ENCODE measurements around the gene EWSR1.

Gene EWSR1

DNA sequence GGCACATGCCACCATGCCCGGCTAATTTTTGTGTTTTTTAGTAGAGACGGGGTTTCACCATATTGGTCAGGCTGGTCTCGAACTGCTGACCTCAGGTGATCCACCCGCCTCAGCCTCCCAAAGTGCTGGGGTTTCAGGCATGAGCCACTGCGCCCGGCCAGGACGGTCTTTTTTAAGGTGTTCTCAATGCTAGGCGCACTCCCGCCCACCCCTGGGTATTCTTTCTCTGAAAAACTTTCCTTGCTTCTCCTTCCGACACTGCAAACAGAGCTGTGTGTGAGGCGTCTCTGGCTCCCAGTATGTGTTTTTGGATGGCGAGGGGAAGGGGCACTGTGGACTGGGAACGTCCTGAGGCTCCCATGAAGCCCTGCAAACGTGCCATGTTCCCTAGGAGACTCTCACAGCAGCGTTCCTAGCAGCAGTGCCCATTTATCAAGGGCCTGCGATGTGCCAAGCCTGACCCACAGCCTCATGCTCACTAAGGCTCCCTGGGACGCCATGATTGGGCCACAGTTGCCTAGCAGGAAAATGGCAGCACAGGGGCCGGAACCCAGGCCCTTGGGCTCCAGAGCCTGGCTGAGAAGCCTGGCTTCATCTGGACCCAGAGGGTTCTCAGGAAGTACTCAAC, 49.9 kb downstream of the EWSR1 start:
- Histone ChIP-seq H3K4me3 (ENCODE audit: low read length) (no peak overlapping the region), H3K36me3 (ENCODE audit: insufficient read depth, low read length) (no peaks in the 10 kb centered on the region), H3K9ac (ENCODE audit: low read depth, low read length) (no peak overlapping the region), H3K4me2 (ENCODE audit: low read length) (no peak overlapping the region), H3K9me3 (replicated peaks; ENCODE audit: low read length) (no peaks in the 10 kb centered on the region), H3K27me3 (ENCODE audit: control insufficient read depth, insufficient read depth, low read length) (peaks cover 32% of the 10 kb centered on the region), H3K4me1 (ENCODE audit: control insufficient read depth, insufficient read depth, low read length) (peaks cover 5% of the 10 kb centered on the region)

DNA sequence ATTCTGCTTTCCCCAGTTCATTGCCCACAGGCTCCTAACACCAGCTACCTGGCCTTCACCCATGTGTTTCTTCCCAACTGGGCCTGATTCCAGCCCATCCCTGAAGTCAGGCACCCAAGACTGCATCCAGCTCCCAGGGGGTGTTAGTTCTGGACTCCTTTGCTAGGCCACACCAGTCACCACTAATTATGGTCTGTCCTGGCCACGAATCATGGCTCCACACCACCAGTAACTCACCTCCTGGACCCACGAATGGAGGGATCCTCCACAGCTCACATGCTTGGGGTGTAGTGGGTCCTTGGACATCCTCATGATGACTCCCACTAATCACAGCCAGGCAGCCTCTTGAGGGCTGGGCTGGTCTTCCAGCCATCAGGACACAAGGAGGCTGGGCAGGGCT, 51.0 kb downstream of the EWSR1 start:
- no peak overlapping the region for H3K4me3 ChIP-seq (ENCODE audit: low read length)
- H3K4me2 ChIP-seq (ENCODE audit: low read length): no peak overlapping the region
- H3K36me3 ChIP-seq (ENCODE audit: insufficient read depth, low read length): no peaks in the 10 kb centered on the region
- H3K9me3 ChIP-seq (replicated peaks; ENCODE audit: low read length): no peaks in the 10 kb centered on the region
- H3K27me3 ChIP-seq (ENCODE audit: control insufficient read depth, insufficient read depth, low read length): peaks cover 24% of the 10 kb centered on the region
- peaks cover 4% of the 10 kb centered on the region for H3K4me1 ChIP-seq (ENCODE audit: control insufficient read depth, insufficient read depth, low read length)
- H3K9ac ChIP-seq (ENCODE audit: low read depth, low read length): no peak overlapping the region

DNA sequence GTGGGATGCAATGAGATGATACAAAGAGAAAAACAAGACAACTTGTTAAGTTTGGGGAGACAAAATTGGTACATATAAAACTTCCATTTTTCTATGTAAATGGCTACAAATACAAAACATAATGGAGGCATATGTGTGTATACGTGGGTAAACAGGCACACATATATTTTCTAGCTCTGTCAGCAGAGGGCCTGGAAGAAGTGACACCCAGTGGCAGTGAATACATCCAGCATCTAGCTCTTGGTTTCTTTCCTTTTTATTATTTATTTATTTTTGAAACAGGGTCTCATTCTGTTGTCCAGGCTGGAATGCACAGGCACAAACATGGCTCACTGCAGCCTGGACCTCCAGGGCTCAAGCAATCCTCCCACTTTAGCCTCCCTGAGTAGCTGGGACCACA, 52.5 kb downstream of the EWSR1 start:
- Histone ChIP-seq H3K4me2 (ENCODE audit: low read length) (no peak overlapping the region), H3K9ac (ENCODE audit: low read depth, low read length) (no peak overlapping the region), H3K9me3 (replicated peaks; ENCODE audit: low read length) (no peaks in the 10 kb centered on the region), H3K4me3 (ENCODE audit: low read length) (no peak overlapping the region), H3K36me3 (ENCODE audit: insufficient read depth, low read length) (no peaks in the 10 kb centered on the region), H3K4me1 (ENCODE audit: control insufficient read depth, insufficient read depth, low read length) (no peaks in the 10 kb centered on the region), H3K27me3 (ENCODE audit: control insufficient read depth, insufficient read depth, low read length) (peaks cover 11% of the 10 kb centered on the region)

DNA sequence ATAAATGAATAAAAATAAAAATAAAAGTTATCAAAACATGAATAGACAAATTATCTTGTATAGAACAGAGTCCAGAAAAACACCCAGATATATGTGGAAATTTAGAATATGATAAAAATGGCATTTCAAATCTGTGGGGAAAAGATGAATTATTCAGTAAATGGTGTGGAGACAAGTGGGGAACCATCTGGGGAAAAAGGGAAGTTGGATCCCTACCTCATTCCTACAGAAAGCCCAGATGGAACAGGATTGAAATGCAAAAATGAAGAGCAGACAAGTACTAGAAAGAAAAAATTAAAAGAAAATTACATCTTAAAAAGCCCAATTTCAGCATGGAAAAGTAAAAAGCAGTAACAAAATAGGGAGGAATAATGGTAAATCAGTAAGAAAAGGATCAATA, 55.6 kb downstream of the EWSR1 start:
- Histone ChIP-seq H3K4me2 (ENCODE audit: low read length) (no peak overlapping the region), H3K4me3 (ENCODE audit: low read length) (no peak overlapping the region), H3K9ac (ENCODE audit: low read depth, low read length) (no peak overlapping the region), H3K4me1 (ENCODE audit: control insufficient read depth, insufficient read depth, low read length) (peaks cover 9% of the 10 kb centered on the region), H3K9me3 (replicated peaks; ENCODE audit: low read length) (no peaks in the 10 kb centered on the region), H3K27me3 (ENCODE audit: control insufficient read depth, insufficient read depth, low read length) (no peaks in the 10 kb centered on the region), H3K36me3 (ENCODE audit: insufficient read depth, low read length) (peaks cover 28% of the 10 kb centered on the region)

DNA sequence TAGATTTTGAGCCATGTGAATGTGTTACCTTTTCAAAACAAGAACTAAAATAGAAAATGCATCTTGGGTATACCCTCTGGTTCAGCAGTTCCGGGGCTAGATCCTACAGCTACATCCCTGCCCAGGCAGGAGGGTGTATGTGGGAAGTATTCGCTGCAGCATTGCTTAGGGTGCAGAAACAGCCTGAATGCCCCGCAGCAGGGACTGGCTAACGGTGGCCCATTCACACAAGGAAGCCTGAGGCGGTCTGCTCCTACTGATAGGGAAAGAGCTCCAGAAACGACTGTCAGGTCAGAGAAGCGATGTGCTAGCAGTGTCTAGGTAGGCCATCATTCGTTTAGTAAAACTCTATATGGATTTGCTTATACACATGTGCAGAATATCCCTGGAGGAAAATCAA, 57.3 kb downstream of the EWSR1 start:
- no peak overlapping the region for H3K4me2 ChIP-seq (ENCODE audit: low read length)
- H3K9ac ChIP-seq (ENCODE audit: low read depth, low read length): no peak overlapping the region
- H3K36me3 ChIP-seq (ENCODE audit: insufficient read depth, low read length): peaks cover 37% of the 10 kb centered on the region
- H3K9me3 ChIP-seq (replicated peaks; ENCODE audit: low read length): no peaks in the 10 kb centered on the region
- H3K27me3 ChIP-seq (ENCODE audit: control insufficient read depth, insufficient read depth, low read length): no peaks in the 10 kb centered on the region
- H3K4me1 ChIP-seq (ENCODE audit: control insufficient read depth, insufficient read depth, low read length): peaks cover 24% of the 10 kb centered on the region
- no peak overlapping the region for H3K4me3 ChIP-seq (ENCODE audit: low read length)

DNA sequence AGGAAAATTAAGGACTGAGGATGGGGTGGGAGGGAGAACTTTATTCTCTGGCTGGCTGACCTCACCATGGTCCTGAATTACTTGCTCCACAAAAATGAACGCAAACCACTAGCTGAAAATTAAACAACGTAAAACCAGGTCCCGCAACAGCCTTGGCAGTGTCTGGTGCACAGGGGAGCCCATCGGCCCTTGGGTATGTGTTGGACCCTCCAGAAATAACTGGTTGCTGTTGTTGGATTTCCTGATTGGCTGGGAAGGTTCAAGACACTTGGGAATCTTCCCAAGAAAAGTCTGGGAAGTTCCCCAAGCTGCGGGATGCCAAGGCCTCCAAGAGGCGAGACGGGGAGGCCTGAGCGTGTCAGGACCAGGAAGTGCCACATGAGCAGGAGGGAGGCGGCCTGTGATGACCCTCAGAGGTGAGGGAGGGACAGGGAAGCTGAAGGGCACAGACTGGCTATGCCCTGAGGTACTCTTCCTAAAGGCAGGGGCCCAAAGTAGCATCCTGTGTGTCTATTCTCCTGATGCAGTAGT, 57.8 kb downstream of the EWSR1 start:
- Histone ChIP-seq H3K27me3 (ENCODE audit: control insufficient read depth, insufficient read depth, low read length) (no peaks in the 10 kb centered on the region), H3K36me3 (ENCODE audit: insufficient read depth, low read length) (peaks cover 37% of the 10 kb centered on the region), H3K4me2 (ENCODE audit: low read length) (no peak overlapping the region), H3K9me3 (replicated peaks; ENCODE audit: low read length) (no peaks in the 10 kb centered on the region), H3K9ac (ENCODE audit: low read depth, low read length) (no peak overlapping the region), H3K4me1 (ENCODE audit: control insufficient read depth, insufficient read depth, low read length) (peaks cover 29% of the 10 kb centered on the region), H3K4me3 (ENCODE audit: low read length) (no peak overlapping the region)

DNA sequence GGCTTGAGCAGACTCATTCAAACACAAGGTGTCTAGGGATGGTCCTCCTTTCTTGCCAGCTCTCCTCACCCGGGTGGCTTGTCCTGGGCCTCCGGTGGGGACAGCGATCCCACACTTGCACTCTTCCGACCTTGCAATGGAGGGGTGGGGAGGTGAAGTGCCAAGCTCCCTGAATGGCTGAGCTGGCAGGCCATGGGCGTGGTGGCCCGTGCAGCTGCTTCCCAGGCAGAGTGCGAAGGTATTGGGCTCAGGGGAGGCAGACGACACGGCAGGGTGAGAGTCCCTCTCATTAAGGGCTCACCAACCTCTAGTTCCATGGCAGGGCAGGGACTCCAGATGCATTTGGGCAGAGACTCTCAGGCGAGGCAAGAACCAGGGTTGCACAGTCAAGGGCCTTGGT, 58.4 kb downstream of the EWSR1 start:
- Histone ChIP-seq H3K4me3 (ENCODE audit: low read length) (no peak overlapping the region), H3K4me1 (ENCODE audit: control insufficient read depth, insufficient read depth, low read length) (peaks cover 35% of the 10 kb centered on the region), H3K9me3 (replicated peaks; ENCODE audit: low read length) (no peaks in the 10 kb centered on the region), H3K4me2 (ENCODE audit: low read length) (no peak overlapping the region), H3K36me3 (ENCODE audit: insufficient read depth, low read length) (peaks cover 37% of the 10 kb centered on the region), H3K9ac (ENCODE audit: low read depth, low read length) (no peak overlapping the region), H3K27me3 (ENCODE audit: control insufficient read depth, insufficient read depth, low read length) (no peaks in the 10 kb centered on the region)

DNA sequence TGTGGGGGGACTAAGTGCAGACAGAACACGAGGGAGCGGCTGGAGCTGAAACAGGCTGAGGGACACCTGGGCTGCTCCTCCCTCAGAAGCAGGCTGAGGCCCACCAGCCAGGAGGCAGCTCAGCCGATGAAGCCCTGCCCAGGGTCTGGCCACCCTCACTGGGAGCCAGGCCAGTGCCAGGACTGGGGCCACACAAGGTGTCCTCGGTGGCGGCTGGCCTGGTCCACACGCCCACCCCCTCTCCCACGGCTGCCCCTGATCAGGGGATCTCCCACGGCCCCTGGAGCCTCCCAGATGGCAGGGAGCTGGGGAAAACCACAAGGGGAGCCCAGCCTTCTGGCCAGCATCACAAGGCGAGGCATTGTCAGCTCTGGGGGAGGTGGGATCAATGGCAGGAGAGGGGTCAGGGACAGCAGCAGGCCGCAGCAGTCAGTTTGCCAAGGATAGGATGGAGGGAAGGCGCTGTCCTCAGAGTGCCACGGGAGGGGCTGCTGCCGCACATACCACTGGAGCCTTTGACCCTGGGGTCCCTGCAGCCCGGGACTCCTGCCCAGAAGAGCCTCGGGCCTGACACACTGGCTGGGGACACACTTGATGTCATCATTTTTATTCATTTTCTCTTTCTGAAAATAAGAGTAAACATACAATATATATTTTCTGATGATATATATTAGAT, 59.2 kb downstream of the EWSR1 start:
- Histone ChIP-seq H3K4me2 (ENCODE audit: low read length) (no peak overlapping the region), H3K9ac (ENCODE audit: low read depth, low read length) (no peak overlapping the region), H3K4me3 (ENCODE audit: low read length) (no peak overlapping the region), H3K4me1 (ENCODE audit: control insufficient read depth, insufficient read depth, low read length) (peaks cover 38% of the 10 kb centered on the region), H3K9me3 (replicated peaks; ENCODE audit: low read length) (no peaks in the 10 kb centered on the region), H3K36me3 (ENCODE audit: insufficient read depth, low read length) (peaks cover 38% of the 10 kb centered on the region), H3K27me3 (ENCODE audit: control insufficient read depth, insufficient read depth, low read length) (no peaks in the 10 kb centered on the region)

DNA sequence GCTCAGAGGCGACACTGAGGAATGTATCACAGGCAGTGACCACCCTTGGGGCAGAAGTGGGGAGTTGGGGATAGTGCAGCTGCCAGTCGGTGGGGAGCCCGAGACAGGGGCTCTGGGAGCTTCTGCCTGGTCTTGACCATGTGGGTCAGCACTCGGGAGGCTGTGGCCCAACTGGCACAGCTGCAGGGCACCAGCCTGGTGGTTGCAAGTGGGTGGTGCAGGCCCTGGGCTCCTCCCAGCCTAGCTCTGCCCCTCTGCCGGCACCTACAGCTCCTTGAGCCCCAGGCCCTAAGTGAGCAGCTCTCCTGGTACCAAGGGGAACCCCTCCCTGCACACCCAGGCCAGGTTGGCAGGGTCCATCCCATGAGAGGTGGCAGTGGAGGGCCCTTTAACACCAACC, 60.0 kb downstream of the EWSR1 start:
- H3K4me2 ChIP-seq (ENCODE audit: low read length): no peak overlapping the region
- no peak overlapping the region for H3K9ac ChIP-seq (ENCODE audit: low read depth, low read length)
- peaks cover 38% of the 10 kb centered on the region for H3K4me1 ChIP-seq (ENCODE audit: control insufficient read depth, insufficient read depth, low read length)
- no peaks in the 10 kb centered on the region for H3K9me3 ChIP-seq (replicated peaks; ENCODE audit: low read length)
- no peaks in the 10 kb centered on the region for H3K27me3 ChIP-seq (ENCODE audit: control insufficient read depth, insufficient read depth, low read length)
- H3K4me3 ChIP-seq (ENCODE audit: low read length): no peak overlapping the region
- H3K36me3 ChIP-seq (ENCODE audit: insufficient read depth, low read length): peaks cover 47% of the 10 kb centered on the region

DNA sequence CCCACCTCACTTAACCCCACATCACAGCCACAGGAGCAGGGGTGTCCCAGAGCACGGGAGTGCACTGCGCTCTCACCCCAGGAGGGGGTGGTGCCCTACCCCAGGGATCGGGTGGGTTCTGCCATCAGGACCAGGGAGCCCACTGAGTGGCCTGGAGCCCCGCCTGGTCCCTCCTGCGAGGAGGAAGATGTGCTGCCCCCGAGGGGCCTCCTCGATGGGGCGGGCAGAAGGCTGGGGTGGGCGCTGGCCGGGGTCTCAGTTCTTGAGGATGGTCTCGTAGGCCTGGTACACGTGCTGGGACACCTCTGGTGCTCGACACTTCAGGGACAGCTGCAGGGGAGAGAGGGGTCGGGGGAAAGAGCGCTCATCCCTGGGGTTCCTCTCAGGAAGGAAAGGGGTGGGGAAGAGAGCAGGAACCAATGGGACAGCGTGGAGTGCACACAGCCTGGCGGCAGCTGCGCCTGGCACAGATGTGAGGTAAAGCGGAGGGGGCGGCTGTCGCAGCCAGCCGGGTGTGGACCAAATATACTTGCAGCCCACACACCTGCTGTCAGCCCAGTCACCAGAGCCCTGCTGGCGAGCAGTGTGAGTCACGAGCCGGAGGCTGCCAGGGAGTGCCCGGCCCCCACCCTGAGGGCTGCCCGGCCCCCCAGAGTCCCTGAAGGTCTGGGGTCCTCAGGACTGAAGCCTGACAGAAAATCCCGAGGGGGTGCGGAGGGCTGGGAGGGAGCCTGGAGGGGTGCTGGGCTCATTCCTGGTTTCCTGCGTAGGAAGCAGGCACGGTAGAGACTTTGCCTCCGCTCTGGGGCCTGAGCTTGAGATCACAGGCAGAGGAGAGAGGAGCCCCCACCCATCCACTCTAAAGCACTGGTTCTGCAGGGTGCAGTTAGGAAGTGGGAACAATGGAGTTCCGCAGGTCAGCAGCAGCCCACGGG, 60.8 kb downstream of the EWSR1 start:
- Histone ChIP-seq H3K9ac (ENCODE audit: low read depth, low read length) (no peak overlapping the region), H3K36me3 (ENCODE audit: insufficient read depth, low read length) (peaks cover 48% of the 10 kb centered on the region), H3K4me1 (ENCODE audit: control insufficient read depth, insufficient read depth, low read length) (peaks cover 38% of the 10 kb centered on the region), H3K27me3 (ENCODE audit: control insufficient read depth, insufficient read depth, low read length) (no peaks in the 10 kb centered on the region), H3K4me3 (ENCODE audit: low read length) (no peak overlapping the region), H3K9me3 (replicated peaks; ENCODE audit: low read length) (no peaks in the 10 kb centered on the region), H3K4me2 (ENCODE audit: low read length) (peak overlapping the region; percentile 41)

DNA sequence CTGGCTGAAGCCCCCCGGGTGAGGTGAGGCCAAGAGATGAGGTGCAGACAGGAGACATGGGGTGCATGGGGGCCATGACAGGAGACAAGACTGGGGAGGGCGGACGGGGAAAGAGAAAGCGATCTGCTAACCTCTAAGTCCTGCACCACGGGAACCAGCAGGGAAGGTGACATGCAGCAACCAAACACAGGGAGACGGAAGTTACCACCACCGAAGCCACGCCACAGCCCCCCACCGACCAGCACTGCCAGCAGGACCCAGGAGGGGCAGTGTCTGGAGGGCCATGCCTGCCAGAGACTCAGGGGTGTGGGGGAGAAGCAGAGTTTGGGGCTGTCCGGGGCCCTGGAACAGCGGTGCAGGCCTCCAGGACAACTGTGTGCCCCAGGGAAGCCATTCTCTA, 61.5 kb downstream of the EWSR1 start:
- Histone ChIP-seq H3K9me3 (replicated peaks; ENCODE audit: low read length) (no peaks in the 10 kb centered on the region), H3K4me3 (ENCODE audit: low read length) (no peak overlapping the region), H3K4me1 (ENCODE audit: control insufficient read depth, insufficient read depth, low read length) (peaks cover 38% of the 10 kb centered on the region), H3K36me3 (ENCODE audit: insufficient read depth, low read length) (peaks cover 48% of the 10 kb centered on the region), H3K9ac (ENCODE audit: low read depth, low read length) (no peak overlapping the region), H3K27me3 (ENCODE audit: control insufficient read depth, insufficient read depth, low read length) (no peaks in the 10 kb centered on the region), H3K4me2 (ENCODE audit: low read length) (no peak overlapping the region)

All from skeletal muscle satellite cell (primary cell).